Measurements from ENCODE around the gene DHX32. TPM values are rescaled to one million over a fixed set of nuclear protein-coding genes. Genes with fewer than 3 reads are reported as not detected.

The DHX32 gene
- total RNA-seq, 1 donor from 2014 or later = 53.4 TPM

- no peak for TF ChIP-seq CTCF (IDR thresholded peaks at IDR 0.05)
- TF ChIP-seq EZH2 (IDR thresholded peaks at IDR 0.05) = no peak
- TF ChIP-seq EZH2phosphoT487 (IDR thresholded peaks at IDR 0.05) = no peak
- Histone ChIP-seq H3F3A (ENCODE audit: low read depth) (no peaks in the 10 kb centered on the region), H3K27ac (no peak overlapping the region), H4K20me1 (ENCODE audit: low read depth) (no peaks in the 10 kb centered on the region), H3K4me3 (no peak overlapping the region), H3K79me2 (ENCODE audit: low read depth) (no peaks in the 10 kb centered on the region), H3K4me1 (no peaks in the 10 kb centered on the region), H2AFZ (replicated peaks) (no peak overlapping the region), H3K9ac (no peak overlapping the region), H3K9me3 (ENCODE audit: low read depth) (no peaks in the 10 kb centered on the region), H3K36me3 (no peaks in the 10 kb centered on the region), H3K4me2 (no peak overlapping the region), H3K27me3 (no peaks in the 10 kb centered on the region)
- H3K36me3 Mint-ChIP-seq = peaks cover 9% of the 10 kb centered on the region
- H3K4me3 Mint-ChIP-seq = no peak overlapping the region
- no peak for DNase-seq (ENCODE audit: low spot score)
- no peaks in the 10 kb centered on the region for H3K9me3 Mint-ChIP-seq
- H3K27ac Mint-ChIP-seq = no peak overlapping the region
- H3K4me1 Mint-ChIP-seq = no peaks in the 10 kb centered on the region
- no peaks in the 10 kb centered on the region for H3K27me3 Mint-ChIP-seq (ENCODE audit: insufficient read depth, low read depth)
Measured at GRCh38 chr10:125802739-125803138, 78.4 kb downstream of the DHX32 start.

GRCh38 chr10:125802131-125802530 lies 79.0 kb downstream of the DHX32 start:
- H2AFZ ChIP-seq (replicated peaks) = no peak overlapping the region
- Mint-ChIP-seq H3K4me1 (no peaks in the 10 kb centered on the region), H3K36me3 (peaks cover 8% of the 10 kb centered on the region)

GRCh38 chr10:125801574-125801973 lies 79.5 kb downstream of the DHX32 start:
- Histone ChIP-seq H3K79me2 (ENCODE audit: low read depth) (no peaks in the 10 kb centered on the region), H3K27ac (no peak overlapping the region), H3K36me3 (no peaks in the 10 kb centered on the region), H3K4me2 (no peak overlapping the region), H3K9me3 (ENCODE audit: low read depth) (no peaks in the 10 kb centered on the region), H3K4me1 (no peaks in the 10 kb centered on the region), H3F3A (ENCODE audit: low read depth) (no peaks in the 10 kb centered on the region), H2AFZ (replicated peaks) (no peak overlapping the region), H3K9ac (no peak overlapping the region), H3K4me3 (no peak overlapping the region), H3K27me3 (no peaks in the 10 kb centered on the region), H4K20me1 (ENCODE audit: low read depth) (no peaks in the 10 kb centered on the region)
- H3K9me3 Mint-ChIP-seq = no peaks in the 10 kb centered on the region
- H3K27ac Mint-ChIP-seq = no peak overlapping the region
- H3K27me3 Mint-ChIP-seq (ENCODE audit: insufficient read depth, low read depth) = no peaks in the 10 kb centered on the region
- H3K4me1 Mint-ChIP-seq = no peaks in the 10 kb centered on the region
- TF ChIP-seq CTCF (IDR thresholded peaks at IDR 0.05) = no peak
- no peak for TF ChIP-seq EZH2 (IDR thresholded peaks at IDR 0.05)
- no peak for TF ChIP-seq EZH2phosphoT487 (IDR thresholded peaks at IDR 0.05)
- no peak overlapping the region for H3K4me3 Mint-ChIP-seq
- DNase-seq (ENCODE audit: low spot score) = no peak
- H3K36me3 Mint-ChIP-seq = peaks cover 8% of the 10 kb centered on the region

More at GRCh38 chr10:125802131-125802530, 79.0 kb downstream of the DHX32 start:
- H3F3A ChIP-seq (ENCODE audit: low read depth) = no peaks in the 10 kb centered on the region
- H3K79me2 ChIP-seq (ENCODE audit: low read depth) = no peaks in the 10 kb centered on the region
- H4K20me1 ChIP-seq (ENCODE audit: low read depth) = no peaks in the 10 kb centered on the region
- no peak overlapping the region for H3K4me3 ChIP-seq
- H3K9ac ChIP-seq = no peak overlapping the region
- H3K4me1 ChIP-seq = no peaks in the 10 kb centered on the region
- H3K27me3 ChIP-seq = no peaks in the 10 kb centered on the region
- H3K4me2 ChIP-seq = no peak overlapping the region
- no peak overlapping the region for H3K4me3 Mint-ChIP-seq
- H3K27ac ChIP-seq = no peak overlapping the region
- no peaks in the 10 kb centered on the region for H3K9me3 Mint-ChIP-seq
- no peaks in the 10 kb centered on the region for H3K9me3 ChIP-seq (ENCODE audit: low read depth)
- no peaks in the 10 kb centered on the region for H3K27me3 Mint-ChIP-seq (ENCODE audit: insufficient read depth, low read depth)
- no peak overlapping the region for H3K27ac Mint-ChIP-seq
- TF ChIP-seq CTCF (IDR thresholded peaks at IDR 0.05) (no peak), EZH2phosphoT487 (IDR thresholded peaks at IDR 0.05) (no peak), EZH2 (IDR thresholded peaks at IDR 0.05) (no peak)
- DNase-seq (ENCODE audit: low spot score) = no peak
- H3K36me3 ChIP-seq = no peaks in the 10 kb centered on the region
